Hindlimb muscle (tissue), 1 donor: ENCODE data around the gene RNF167. TPM values are rescaled to one million over a fixed set of nuclear protein-coding genes. Genes with fewer than 3 reads are reported as not detected.
"Not testable (repeated sequence)": the region's sequence is repeated elsewhere in the genome, so short reads cannot be mapped to it uniquely, and the experiment has no call there.

Source experiments
- DNase-seq: peaks from one replicate; pipeline ENCODE4 v3.0.0-alpha.2; 2013
- polyA plus RNA-seq: library from polyadenylated mRNA; unstranded; fragments of 120-200 nt; gene quantifications from one replicate; pipeline ENCODE4 v1.2.1, GENCODE V29; 2013; ENCODE audit not compliant: insufficient read length

RNF167 gene
- polyA plus RNA-seq, 1 donor = 75.2 TPM

DNA sequence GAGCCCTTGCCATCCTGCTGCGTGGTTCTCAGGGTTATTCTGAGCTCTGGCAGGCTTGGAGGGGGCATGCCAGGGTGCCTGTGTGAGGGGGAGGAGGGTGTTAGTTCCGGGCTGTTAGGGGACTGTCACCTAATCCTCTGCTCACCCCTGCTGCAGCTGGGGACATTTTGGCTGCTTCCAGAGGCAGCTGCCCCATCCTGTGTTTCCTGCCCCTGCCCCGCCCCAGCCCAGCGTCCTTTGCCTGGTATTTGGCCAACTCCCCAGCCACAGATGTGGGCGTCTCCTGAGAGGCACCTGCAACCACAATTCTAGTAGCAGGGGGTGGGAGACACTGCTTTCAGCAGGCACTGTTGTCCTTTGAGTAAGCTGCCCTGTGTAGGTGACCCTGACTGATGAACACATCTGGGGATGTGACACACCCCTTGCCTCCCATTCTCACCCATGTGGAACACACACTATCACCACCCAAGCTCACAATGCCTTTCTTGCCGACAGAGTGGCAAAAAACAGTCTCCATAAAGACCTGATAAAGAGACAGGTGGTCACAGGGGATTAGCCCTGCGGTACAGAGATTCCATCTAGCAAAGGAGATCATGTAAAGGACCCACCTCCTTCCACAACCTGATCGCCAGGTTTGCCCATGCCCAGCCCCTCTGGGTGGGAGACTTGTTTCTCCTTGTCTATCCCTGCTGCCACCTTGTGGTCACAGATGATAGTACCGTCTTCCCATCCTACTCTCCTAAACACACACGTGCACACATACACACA, 36.8 kb upstream of the RNF167 start, which contains the start of gene CHRNE:
TSS of gene CHRNE (minus strand) at position 48 of the 768 bp plus-strand sequence. CDS start at position 13, 35 bp downstream.
- DNase-seq = peak; percentile 80

DNA sequence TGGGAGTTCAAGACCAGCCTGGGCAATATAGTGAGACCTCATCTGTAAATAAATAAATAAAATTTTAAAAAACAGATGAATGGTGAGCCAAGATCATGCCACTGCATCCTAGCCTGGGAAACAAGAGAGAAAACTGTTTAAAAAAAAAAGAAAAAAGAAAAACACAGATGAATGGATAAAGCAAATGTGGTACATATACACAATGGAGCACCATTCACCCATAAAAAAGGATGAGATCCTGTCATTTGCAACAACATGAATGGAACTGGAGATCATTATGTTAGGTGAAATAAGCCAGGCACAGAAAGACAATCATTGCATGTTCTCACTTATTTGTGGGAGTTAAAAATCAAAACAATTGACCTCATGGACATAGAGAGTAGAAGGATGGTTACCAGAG, 33.4 kb upstream of the RNF167 start:
- not testable (repeated sequence) for DNase-seq

DNA sequence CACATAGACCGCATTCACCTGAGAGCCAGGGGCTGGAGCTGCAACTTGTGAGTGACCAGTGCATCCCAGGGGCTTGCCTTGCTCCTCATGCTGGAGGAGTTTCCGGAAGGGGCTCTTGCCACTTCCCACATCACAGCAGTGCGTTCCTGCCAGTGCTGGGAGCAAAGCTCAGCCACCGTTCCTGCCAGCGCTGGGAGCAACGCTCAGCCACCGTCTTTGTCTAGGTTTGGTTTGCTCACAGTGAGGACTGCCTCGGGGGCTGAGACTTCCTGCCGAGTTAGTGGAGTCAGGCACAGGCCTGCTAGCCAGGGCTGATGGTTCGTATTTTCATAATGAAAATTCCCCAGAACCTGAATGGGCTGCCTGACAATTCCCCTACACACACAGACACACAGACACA, 31.8 kb upstream of the RNF167 start:
- no peak for DNase-seq

GRCh38 chr17:4908711-4909496, 31.2 kb upstream of the RNF167 start:
- DNase-seq = peak; percentile 90

GRCh38 chr17:4913994-4914393, 26.1 kb upstream of the RNF167 start:
- DNase-seq = no peak

DNA sequence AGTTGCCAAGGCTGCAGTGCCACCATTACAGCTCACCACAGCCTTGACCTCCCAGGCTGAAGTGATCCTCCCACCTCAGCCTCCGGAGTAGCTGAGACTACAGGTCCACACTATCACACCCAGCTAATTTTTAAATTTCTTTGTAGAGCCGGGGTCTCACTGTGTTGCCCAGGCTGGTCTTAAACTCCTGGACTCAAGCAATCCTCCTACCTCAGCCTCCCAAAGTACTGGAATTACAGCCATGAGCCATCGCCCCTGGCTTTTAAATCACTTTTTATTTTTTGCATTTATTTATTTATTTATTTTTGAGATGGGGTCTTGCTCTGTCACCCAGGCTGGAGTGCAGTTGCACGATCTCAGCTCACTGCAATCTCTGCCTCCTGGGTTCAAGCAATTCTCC, 25.5 kb upstream of the RNF167 start:
- not testable (repeated sequence) for DNase-seq

DNA sequence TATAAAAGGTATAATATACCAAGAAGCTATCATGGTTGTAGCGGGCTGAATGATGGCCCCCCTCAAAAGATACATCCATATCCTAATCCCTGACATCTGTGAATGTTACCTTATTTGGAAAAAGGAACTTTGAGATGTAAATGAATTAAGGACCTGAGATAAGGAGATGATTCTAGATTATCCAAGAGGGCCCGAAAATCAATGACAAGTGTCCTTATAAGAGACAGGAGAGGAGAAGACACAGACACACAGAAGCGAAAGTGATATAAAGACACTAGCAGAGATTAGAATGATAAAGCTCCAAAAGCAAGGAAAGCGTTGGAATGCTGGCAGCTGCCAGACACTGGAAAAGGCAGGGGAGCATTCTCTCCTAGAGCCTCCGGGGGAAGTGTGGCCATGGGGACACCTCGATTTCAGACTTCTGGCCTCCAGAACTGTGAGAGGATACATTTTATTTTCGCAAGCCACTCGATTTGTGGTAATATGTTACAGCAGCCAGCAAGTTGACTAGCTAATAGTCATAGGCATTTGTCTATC, 20.5 kb upstream of the RNF167 start:
- no peak for DNase-seq

- DNase-seq = no peak
Observed at GRCh38 chr17:4920351-4921048, 19.6 kb upstream of the RNF167 start.

DNA sequence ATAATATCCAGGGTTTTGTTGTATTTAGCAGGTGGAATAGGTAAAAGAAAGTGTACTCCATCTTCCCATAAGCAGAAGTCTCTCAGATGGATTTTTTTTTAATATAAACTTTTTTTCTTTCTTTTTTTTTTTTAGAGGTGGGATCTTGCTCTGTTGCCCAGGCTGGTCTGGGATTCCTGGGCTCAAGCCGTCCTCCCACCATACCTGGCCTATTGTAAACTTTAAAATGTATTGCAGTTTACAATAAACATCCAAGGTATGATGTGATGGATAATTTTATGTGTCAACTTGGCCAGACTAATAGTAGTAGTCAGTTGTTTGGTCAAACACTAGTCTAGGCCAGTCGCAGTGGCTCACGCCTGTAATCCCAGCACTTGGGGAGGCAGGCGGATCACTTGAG, 18.7 kb upstream of the RNF167 start:
- DNase-seq = no peak

GRCh38 chr17:4926577-4927335, 13.3 kb upstream of the RNF167 start:
- DNase-seq = not testable (repeated sequence)

DNA sequence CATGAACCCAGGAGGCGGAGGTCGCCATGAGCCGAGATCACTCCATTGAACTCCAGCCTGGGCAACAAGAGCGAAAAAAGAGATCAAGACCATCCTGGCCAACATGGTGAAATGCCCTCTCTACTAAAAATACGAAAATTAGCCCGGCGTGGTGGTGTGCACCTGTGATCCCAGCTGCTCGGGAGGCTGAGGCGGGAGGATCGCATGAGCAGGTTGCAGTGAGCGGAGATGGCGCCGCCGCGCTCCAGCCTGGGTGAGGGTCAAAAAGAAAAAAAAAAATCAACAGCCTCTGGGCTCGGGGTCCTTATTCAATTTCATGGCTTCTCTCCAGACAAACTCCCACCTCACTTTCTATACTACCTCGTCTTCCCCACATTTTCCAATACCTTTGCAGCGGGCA, 11.2 kb upstream of the RNF167 start:
- no peak for DNase-seq

GRCh38 chr17:4931963-4932362, 8.1 kb upstream of the RNF167 start, which contains the start of gene GP1BA:
Gene GP1BA, plus strand, starts transcription at chr17:4932277. Its CDS starts 328 bp downstream, at chr17:4932605.
- no peak for DNase-seq

DNA sequence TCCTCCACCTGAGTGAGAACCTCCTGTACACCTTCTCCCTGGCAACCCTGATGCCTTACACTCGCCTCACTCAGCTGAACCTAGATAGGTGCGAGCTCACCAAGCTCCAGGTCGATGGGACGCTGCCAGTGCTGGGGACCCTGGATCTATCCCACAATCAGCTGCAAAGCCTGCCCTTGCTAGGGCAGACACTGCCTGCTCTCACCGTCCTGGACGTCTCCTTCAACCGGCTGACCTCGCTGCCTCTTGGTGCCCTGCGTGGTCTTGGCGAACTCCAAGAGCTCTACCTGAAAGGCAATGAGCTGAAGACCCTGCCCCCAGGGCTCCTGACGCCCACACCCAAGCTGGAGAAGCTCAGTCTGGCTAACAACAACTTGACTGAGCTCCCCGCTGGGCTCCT, 7.3 kb upstream of the RNF167 start:
- DNase-seq = no peak

GRCh38 chr17:4933646-4934045, 6.4 kb upstream of the RNF167 start:
- no peak for DNase-seq

- DNase-seq = no peak
Observed at GRCh38 chr17:4934173-4934979, 5.7 kb upstream of the RNF167 start.

GRCh38 chr17:4935650-4936049, 4.4 kb upstream of the RNF167 start:
- no peak for DNase-seq

DNA sequence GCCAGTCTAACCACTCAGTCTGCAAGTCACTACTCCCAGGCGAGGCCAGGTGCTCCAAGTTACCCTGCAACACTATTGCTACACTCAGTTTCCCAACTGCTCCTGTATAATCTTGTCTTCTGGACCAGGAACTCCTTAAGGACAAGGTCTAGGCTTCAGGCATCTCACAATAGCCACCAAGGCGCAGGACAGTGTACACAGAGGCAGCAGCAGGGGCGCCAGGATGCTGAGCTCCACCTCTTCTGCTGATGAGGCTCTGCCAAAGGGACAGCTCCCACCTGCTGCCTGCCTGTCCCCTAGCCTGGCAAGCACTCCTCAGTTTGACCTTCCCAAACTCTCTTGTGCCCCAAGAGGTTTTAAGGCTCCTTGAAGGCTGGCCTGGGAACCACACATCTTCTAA, 3.6 kb upstream of the RNF167 start:
- no peak for DNase-seq

- no peak for DNase-seq
Observed at GRCh38 chr17:4937553-4937952, 2.5 kb upstream of the RNF167 start.

GRCh38 chr17:4938069-4938491, 2.0 kb upstream of the RNF167 start:
- no peak for DNase-seq

- DNase-seq = no peak
Observed at GRCh38 chr17:4938688-4939545, 1.2 kb upstream of the RNF167 start.
